Dendritic cell treated with granulocyte-macrophage colony-stimulating factor and Interleukin-4, amounts not matched to agents 40 ng/mL and 50 ng/mL, for 4 days (primary cell): ENCODE measurements around the gene PMVK.

Source experiments
- H3K27ac Mint-ChIP-seq: one replicate; pipeline ENCODE4 v1.8.0; 2022; ENCODE audit warnings: mild to moderate bottlenecking, mixed read lengths
- H3K27me3 Mint-ChIP-seq: one replicate; pipeline ENCODE4 v1.8.0; 2022; ENCODE audit warnings: mild to moderate bottlenecking, mixed read lengths
- H3K36me3 Mint-ChIP-seq: one replicate; pipeline ENCODE4 v1.8.0; 2022; ENCODE audit warnings: low read depth, mixed read lengths
- H3K4me1 Mint-ChIP-seq: one replicate; pipeline ENCODE4 v1.8.0; 2022; ENCODE audit warnings: low read depth, mixed read lengths
- H3K4me3 Mint-ChIP-seq: one replicate; pipeline ENCODE4 v1.8.0; 2022; ENCODE audit warnings: mild to moderate bottlenecking, moderate library complexity, mixed read lengths
- H3K9me3 Mint-ChIP-seq: one replicate; pipeline ENCODE4 v1.8.0; 2022; ENCODE audit warnings: mixed read lengths
- intact Hi-C: fragments of 100-400 bp; cut with micrococcal nuclease; formaldehyde crosslinking; loops from one replicate; pipeline ENCODE4 v1.15.0; 2022

Gene PMVK

GRCh38 chr1:154961207-154962155 is 25.0 kb upstream of the PMVK start, which contains the start of gene PYGO2:
PYGO2 (minus strand) TSS chr1:154961782; CDS start chr1:154961576, 206 bp downstream.
- intact Hi-C loops, result loop anchor here (5.0 to 10.0 kb wide), 2 partner anchors 36 to 123 kb away; no protein-coding TSS in a partner anchor
- no peaks in the 10 kb centered on the region for H3K9me3 Mint-ChIP-seq
- peak within 1 kb of the TSS; percentile 87 for H3K4me3 Mint-ChIP-seq
- H3K27ac Mint-ChIP-seq, result peak within 1 kb of the TSS; percentile 90
- peaks cover 63% of the 10 kb centered on the region for H3K4me1 Mint-ChIP-seq
- H3K36me3 Mint-ChIP-seq, result peaks cover 68% of the 10 kb centered on the region
- H3K27me3 Mint-ChIP-seq, result no peaks in the 10 kb centered on the region

- Mint-ChIP-seq H3K27me3 (no peaks in the 10 kb centered on the region), H3K4me3 (peak overlapping the region; percentile 87), H3K36me3 (peaks cover 65% of the 10 kb centered on the region), H3K4me1 (peaks cover 71% of the 10 kb centered on the region), H3K27ac (peak overlapping the region; percentile 90), H3K9me3 (no peaks in the 10 kb centered on the region)
- intact Hi-C loops, result loop anchor here (5.0 to 10.0 kb wide), 2 partner anchors 37 to 124 kb away; no protein-coding TSS in a partner anchor
These were observed 24.1 kb upstream of the PMVK start for GRCh38 chr1:154960446-154961136.

- H3K27me3 Mint-ChIP-seq, result no peaks in the 10 kb centered on the region
- H3K36me3 Mint-ChIP-seq, result peaks cover 54% of the 10 kb centered on the region
- peaks cover 77% of the 10 kb centered on the region for H3K4me1 Mint-ChIP-seq
- no peak overlapping the region for H3K4me3 Mint-ChIP-seq
- H3K27ac Mint-ChIP-seq, result no peak overlapping the region
- H3K9me3 Mint-ChIP-seq, result no peaks in the 10 kb centered on the region
- intact Hi-C loops, result no loop called here
These were observed 22.9 kb upstream of the PMVK start for GRCh38 chr1:154959426-154959780.

- H3K27ac Mint-ChIP-seq, result no peak overlapping the region
- intact Hi-C loops, result no loop called here
- no peaks in the 10 kb centered on the region for H3K27me3 Mint-ChIP-seq
- H3K4me3 Mint-ChIP-seq, result no peak overlapping the region
- H3K9me3 Mint-ChIP-seq, result no peaks in the 10 kb centered on the region
- H3K36me3 Mint-ChIP-seq, result peaks cover 48% of the 10 kb centered on the region
- H3K4me1 Mint-ChIP-seq, result peaks cover 80% of the 10 kb centered on the region
These were observed 22.3 kb upstream of the PMVK start for GRCh38 chr1:154958681-154959425.

- Mint-ChIP-seq H3K36me3 (peaks cover 44% of the 10 kb centered on the region), H3K9me3 (no peaks in the 10 kb centered on the region), H3K4me1 (peaks cover 81% of the 10 kb centered on the region), H3K27me3 (no peaks in the 10 kb centered on the region), H3K4me3 (no peak overlapping the region), H3K27ac (no peak overlapping the region)
- intact Hi-C loops, result no loop called here
These were observed 21.5 kb upstream of the PMVK start for GRCh38 chr1:154958036-154958435.

GRCh38 chr1:154957091-154957657 is 20.7 kb upstream of the PMVK start:
- H3K27me3 Mint-ChIP-seq, result no peaks in the 10 kb centered on the region
- H3K4me3 Mint-ChIP-seq, result no peak overlapping the region
- H3K36me3 Mint-ChIP-seq, result peaks cover 44% of the 10 kb centered on the region
- peaks cover 81% of the 10 kb centered on the region for H3K4me1 Mint-ChIP-seq
- intact Hi-C loops, result no loop called here
- H3K27ac Mint-ChIP-seq, result no peak overlapping the region
- H3K9me3 Mint-ChIP-seq, result no peaks in the 10 kb centered on the region

- H3K27ac Mint-ChIP-seq, result peak overlapping the region; percentile 92
- peaks cover 86% of the 10 kb centered on the region for H3K4me1 Mint-ChIP-seq
- no peaks in the 10 kb centered on the region for H3K27me3 Mint-ChIP-seq
- peak overlapping the region; percentile 96 for H3K4me3 Mint-ChIP-seq
- H3K36me3 Mint-ChIP-seq, result peaks cover 48% of the 10 kb centered on the region
- no peaks in the 10 kb centered on the region for H3K9me3 Mint-ChIP-seq
- intact Hi-C loops, result no loop called here
These were observed 20.0 kb upstream of the PMVK start for GRCh38 chr1:154956544-154956941.

- intact Hi-C loops, result no loop called here
- H3K9me3 Mint-ChIP-seq, result no peaks in the 10 kb centered on the region
- peaks cover 85% of the 10 kb centered on the region for H3K4me1 Mint-ChIP-seq
- peak within 1 kb of the TSS; percentile 92 for H3K27ac Mint-ChIP-seq
- H3K4me3 Mint-ChIP-seq, result peak within 1 kb of the TSS; percentile 96
- peaks cover 54% of the 10 kb centered on the region for H3K36me3 Mint-ChIP-seq
- H3K27me3 Mint-ChIP-seq, result no peaks in the 10 kb centered on the region
These were observed 19.4 kb upstream of the PMVK start, which contains the start of gene PBXIP1 for GRCh38 chr1:154955718-154956543. PBXIP1 (minus strand) TSS chr1:154956099; CDS start chr1:154953721, 2,378 bp downstream.

GRCh38 chr1:154955039-154955717 is 18.7 kb upstream of the PMVK start:
- H3K9me3 Mint-ChIP-seq, result no peaks in the 10 kb centered on the region
- peak overlapping the region; percentile 96 for H3K4me3 Mint-ChIP-seq
- no peaks in the 10 kb centered on the region for H3K27me3 Mint-ChIP-seq
- peaks cover 61% of the 10 kb centered on the region for H3K36me3 Mint-ChIP-seq
- peaks cover 78% of the 10 kb centered on the region for H3K4me1 Mint-ChIP-seq
- intact Hi-C loops, result no loop called here
- H3K27ac Mint-ChIP-seq, result peak overlapping the region; percentile 92

GRCh38 chr1:154954541-154954940 is 18.0 kb upstream of the PMVK start:
- Mint-ChIP-seq H3K36me3 (peaks cover 58% of the 10 kb centered on the region), H3K27ac (no peak overlapping the region), H3K9me3 (no peaks in the 10 kb centered on the region), H3K4me3 (no peak overlapping the region), H3K27me3 (no peaks in the 10 kb centered on the region), H3K4me1 (peaks cover 74% of the 10 kb centered on the region)
- intact Hi-C loops, result no loop called here

- no peak overlapping the region for H3K27ac Mint-ChIP-seq
- intact Hi-C loops, result no loop called here
- H3K36me3 Mint-ChIP-seq, result peaks cover 58% of the 10 kb centered on the region
These were observed 17.1 kb upstream of the PMVK start for GRCh38 chr1:154953611-154954038.

GRCh38 chr1:154952664-154953063 is 16.1 kb upstream of the PMVK start:
- intact Hi-C loops, result no loop called here

More at GRCh38 chr1:154953611-154954038, 17.1 kb upstream of the PMVK start:
- H3K9me3 Mint-ChIP-seq, result no peaks in the 10 kb centered on the region
- H3K4me3 Mint-ChIP-seq, result no peak overlapping the region
- H3K4me1 Mint-ChIP-seq, result peaks cover 68% of the 10 kb centered on the region
- no peaks in the 10 kb centered on the region for H3K27me3 Mint-ChIP-seq

More at GRCh38 chr1:154952664-154953063, 16.1 kb upstream of the PMVK start:
- Mint-ChIP-seq H3K4me3 (no peak overlapping the region), H3K27me3 (no peaks in the 10 kb centered on the region), H3K9me3 (no peaks in the 10 kb centered on the region), H3K36me3 (peaks cover 61% of the 10 kb centered on the region), H3K4me1 (peaks cover 63% of the 10 kb centered on the region), H3K27ac (peak overlapping the region; percentile 72)
